GM21576 (cell line): ENCODE data around the gene GLE1.

ENCODE experiments used
- ATAC-seq: cut with Tn5 transposase; IDR thresholded peaks from one replicate; pipeline ENCODE4 v1.9.1; 2021; ENCODE audit warnings: mild to moderate bottlenecking, moderate library complexity; ENCODE audit not compliant: unreplicated experiment

Gene GLE1

GRCh38 chr9:128588581-128589233 lies 84.2 kb downstream of the GLE1 start:
- no peak for ATAC-seq
